ENCODE measurements around the gene CCR5AS.
"Not testable (repeated sequence)": the region's sequence is repeated elsewhere in the genome, so short reads cannot be mapped to it uniquely, and the experiment has no call there.

The CCR5AS gene

DNA sequence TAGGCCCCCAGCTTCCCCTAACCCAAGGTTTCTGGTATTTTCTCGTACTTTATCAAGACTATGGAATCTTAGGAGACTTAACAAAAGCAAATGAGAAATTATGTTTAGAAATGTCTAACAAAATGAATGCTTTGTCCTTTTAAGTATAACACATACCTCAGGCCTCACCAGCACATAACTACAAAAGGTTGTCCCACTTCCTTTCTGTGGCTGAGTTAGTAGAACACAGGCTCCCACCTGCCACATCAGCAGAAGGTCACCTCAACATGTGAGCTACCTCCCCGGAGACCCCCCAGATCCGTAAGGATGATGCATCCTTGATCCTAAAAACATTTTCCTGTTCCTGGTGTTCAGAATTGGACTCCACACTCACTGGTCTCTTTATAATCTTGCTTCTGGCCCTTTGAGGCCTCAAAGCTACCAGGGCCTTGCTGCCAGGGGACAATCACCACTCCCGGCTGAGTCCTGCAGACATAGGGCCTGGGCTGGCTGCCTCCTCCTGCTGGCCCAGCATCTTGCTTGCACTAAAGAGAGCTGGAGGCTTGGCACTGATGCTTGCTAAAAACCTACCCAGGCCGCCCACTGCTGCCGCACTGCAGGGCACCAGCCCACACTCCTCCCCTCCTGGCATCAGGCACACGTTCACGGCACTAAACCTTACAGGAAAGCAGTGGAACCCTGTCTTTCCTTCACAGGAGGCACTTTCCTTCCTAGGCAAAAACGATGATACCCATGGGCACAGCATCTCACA, 3.0 kb upstream of the CCR5AS start:
- Histone ChIP-seq H3K9me3 (no peaks in the 10 kb centered on the region), H3K36me3 (no peaks in the 10 kb centered on the region), H3K27ac (no peak overlapping the region), H3K4me1 (peaks cover 37% of the 10 kb centered on the region), H3K27me3 (no peaks in the 10 kb centered on the region), H3K4me3 (no peak overlapping the region)
- DNase-seq (ENCODE audit: extremely low spot score in 2 of 2), result no peak
- no peak for TF ChIP-seq POLR2AphosphoS5 (IDR thresholded peaks at IDR 0.05; ENCODE audit: insufficient read depth in 1 of 2, low read depth in 1 of 2)
- TF ChIP-seq, protein P1, sequence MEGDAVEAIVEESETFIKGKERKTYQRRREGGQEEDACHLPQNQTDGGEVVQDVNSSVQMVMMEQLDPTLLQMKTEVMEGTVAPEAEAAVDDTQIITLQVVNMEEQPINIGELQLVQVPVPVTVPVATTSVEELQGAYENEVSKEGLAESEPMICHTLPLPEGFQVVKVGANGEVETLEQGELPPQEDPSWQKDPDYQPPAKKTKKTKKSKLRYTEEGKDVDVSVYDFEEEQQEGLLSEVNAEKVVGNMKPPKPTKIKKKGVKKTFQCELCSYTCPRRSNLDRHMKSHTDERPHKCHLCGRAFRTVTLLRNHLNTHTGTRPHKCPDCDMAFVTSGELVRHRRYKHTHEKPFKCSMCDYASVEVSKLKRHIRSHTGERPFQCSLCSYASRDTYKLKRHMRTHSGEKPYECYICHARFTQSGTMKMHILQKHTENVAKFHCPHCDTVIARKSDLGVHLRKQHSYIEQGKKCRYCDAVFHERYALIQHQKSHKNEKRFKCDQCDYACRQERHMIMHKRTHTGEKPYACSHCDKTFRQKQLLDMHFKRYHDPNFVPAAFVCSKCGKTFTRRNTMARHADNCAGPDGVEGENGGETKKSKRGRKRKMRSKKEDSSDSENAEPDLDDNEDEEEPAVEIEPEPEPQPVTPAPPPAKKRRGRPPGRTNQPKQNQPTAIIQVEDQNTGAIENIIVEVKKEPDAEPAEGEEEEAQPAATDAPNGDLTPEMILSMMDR (IDR thresholded peaks at IDR 0.05), result no peak
- intact Hi-C loops (cut with DNase I), result no loop called here

- H3K27ac ChIP-seq, result no peak overlapping the region
- intact Hi-C loops (cut with DNase I), result no loop called here
These were observed 2.0 kb upstream of the CCR5AS start for GRCh38 chr3:46408853-46409252.

GRCh38 chr3:46407970-46408369, 1.1 kb upstream of the CCR5AS start:
- DNase-seq (ENCODE audit: extremely low spot score in 2 of 2), result no peak
- Histone ChIP-seq H3K27me3 (no peaks in the 10 kb centered on the region), H3K9me3 (no peaks in the 10 kb centered on the region), H3K36me3 (no peaks in the 10 kb centered on the region), H3K27ac (peak overlapping the region; percentile 83), H3K4me1 (peaks cover 41% of the 10 kb centered on the region), H3K4me3 (peak overlapping the region in 1 of 2 donors; percentile 22)
- TF ChIP-seq POLR2AphosphoS5 (IDR thresholded peaks at IDR 0.05; ENCODE audit: insufficient read depth in 1 of 2, low read depth in 1 of 2) (no peak), POLR2A (IDR thresholded peaks at IDR 0.05) (no peak)
- TF ChIP-seq, protein P1 (IDR thresholded peaks at IDR 0.05), result no peak
- intact Hi-C loops (cut with DNase I), result no loop called here

More at GRCh38 chr3:46408853-46409252, 2.0 kb upstream of the CCR5AS start:
- no peak for DNase-seq (ENCODE audit: extremely low spot score in 2 of 2)
- Histone ChIP-seq H3K4me3 (no peak overlapping the region), H3K36me3 (no peaks in the 10 kb centered on the region), H3K27me3 (no peaks in the 10 kb centered on the region), H3K9me3 (no peaks in the 10 kb centered on the region), H3K4me1 (peaks cover 41% of the 10 kb centered on the region)
- TF ChIP-seq POLR2AphosphoS5 (IDR thresholded peaks at IDR 0.05; ENCODE audit: insufficient read depth in 1 of 2, low read depth in 1 of 2), result no peak
- TF ChIP-seq, protein P1 (IDR thresholded peaks at IDR 0.05), result no peak
- no peak for TF ChIP-seq POLR2A (IDR thresholded peaks at IDR 0.05)

GRCh38 chr3:46406443-46406787, 451 bp downstream of the CCR5AS start:
- Histone ChIP-seq H3K4me1 (peaks cover 41% of the 10 kb centered on the region), H3K9me3 (no peaks in the 10 kb centered on the region), H3K27ac (peak overlapping the region; percentile 83), H3K36me3 (no peaks in the 10 kb centered on the region), H3K27me3 (no peaks in the 10 kb centered on the region), H3K4me3 (no peak overlapping the region)
- DNase-seq (ENCODE audit: extremely low spot score in 2 of 2), result no peak
- intact Hi-C loops (cut with DNase I), result no loop called here
- TF ChIP-seq POLR2AphosphoS5 (IDR thresholded peaks at IDR 0.05; ENCODE audit: insufficient read depth in 1 of 2, low read depth in 1 of 2) (no peak), POLR2A (IDR thresholded peaks at IDR 0.05) (no peak)
- TF ChIP-seq, protein P1 (IDR thresholded peaks at IDR 0.05), result no peak

GRCh38 chr3:46405301-46406019, 1.4 kb downstream of the CCR5AS start:
- no peaks in the 10 kb centered on the region for H3K27me3 ChIP-seq
- DNase-seq (ENCODE audit: extremely low spot score in 2 of 2), result no peak
- intact Hi-C loops (cut with DNase I), result no loop called here
- peak; percentile 35 to 62 for TF ChIP-seq POLR2AphosphoS5 (IDR thresholded peaks at IDR 0.05; ENCODE audit: insufficient read depth in 1 of 2, low read depth in 1 of 2)
- TF ChIP-seq, protein P1 (IDR thresholded peaks at IDR 0.05), result no peak
- TF ChIP-seq POLR2A (IDR thresholded peaks at IDR 0.05), result no peak
- peak overlapping the region; percentile 83 for H3K27ac ChIP-seq
- H3K4me1 ChIP-seq, result peaks cover 41% of the 10 kb centered on the region
- H3K9me3 ChIP-seq, result no peaks in the 10 kb centered on the region
- H3K4me3 ChIP-seq, result peak overlapping the region in 1 of 2 donors; percentile 12
- no peaks in the 10 kb centered on the region for H3K36me3 ChIP-seq

- DNase-seq (ENCODE audit: extremely low spot score in 2 of 2); H3K36me3 ChIP-seq; H3K9me3 ChIP-seq; H3K27ac ChIP-seq; intact Hi-C loops (cut with DNase I); H3K4me3 ChIP-seq; H3K27me3 ChIP-seq: not testable (repeated sequence)
- H3K4me1 ChIP-seq, result peaks cover 34% of the 10 kb centered on the region
These were observed 4.0 kb downstream of the CCR5AS start for GRCh38 chr3:46402902-46403301.

All from vagina (tissue), 2 donors.